Activated naive CD4-positive, alpha-beta T cell treated with anti-CD3 and anti-CD28 coated beads, Interleukin-2, amount 10 ng/mL, durations not matched to agents 7 days and 5 days (primary cell): Measurements from ENCODE around the gene ZNF593.

Experiments
- CTCF ChIA-PET: fragments of 350-600 bp; sonication (Branson Sonifier 250); formaldehyde crosslinking; loops from one replicate; lab custom pipeline; 2021; ENCODE audit warnings: antibody characterized with exemption; lab: Charles Lee
- DNase-seq: peaks from one replicate; pipeline ENCODE4 v3.0.0-alpha.2; 2020
- H3K27ac Mint-ChIP-seq: one replicate; pipeline ENCODE4 v1.8.0; 2021; ENCODE audit warnings: mild to moderate bottlenecking, moderate library complexity, mixed read lengths
- H3K27me3 Mint-ChIP-seq: one replicate; pipeline ENCODE4 v1.8.0; 2021; ENCODE audit warnings: mild to moderate bottlenecking, mixed read lengths
- H3K36me3 Mint-ChIP-seq: one replicate; pipeline ENCODE4 v1.8.0; 2021; ENCODE audit warnings: mixed read lengths
- H3K4me1 Mint-ChIP-seq: one replicate; pipeline ENCODE4 v1.8.0; 2021; ENCODE audit warnings: mixed read lengths
- H3K4me3 Mint-ChIP-seq: one replicate; pipeline ENCODE4 v1.8.0; 2021; ENCODE audit warnings: mild to moderate bottlenecking, moderate library complexity, mixed read lengths
- H3K9me3 Mint-ChIP-seq: one replicate; pipeline ENCODE4 v1.8.0; 2021; ENCODE audit warnings: mixed read lengths

Gene ZNF593

DNA sequence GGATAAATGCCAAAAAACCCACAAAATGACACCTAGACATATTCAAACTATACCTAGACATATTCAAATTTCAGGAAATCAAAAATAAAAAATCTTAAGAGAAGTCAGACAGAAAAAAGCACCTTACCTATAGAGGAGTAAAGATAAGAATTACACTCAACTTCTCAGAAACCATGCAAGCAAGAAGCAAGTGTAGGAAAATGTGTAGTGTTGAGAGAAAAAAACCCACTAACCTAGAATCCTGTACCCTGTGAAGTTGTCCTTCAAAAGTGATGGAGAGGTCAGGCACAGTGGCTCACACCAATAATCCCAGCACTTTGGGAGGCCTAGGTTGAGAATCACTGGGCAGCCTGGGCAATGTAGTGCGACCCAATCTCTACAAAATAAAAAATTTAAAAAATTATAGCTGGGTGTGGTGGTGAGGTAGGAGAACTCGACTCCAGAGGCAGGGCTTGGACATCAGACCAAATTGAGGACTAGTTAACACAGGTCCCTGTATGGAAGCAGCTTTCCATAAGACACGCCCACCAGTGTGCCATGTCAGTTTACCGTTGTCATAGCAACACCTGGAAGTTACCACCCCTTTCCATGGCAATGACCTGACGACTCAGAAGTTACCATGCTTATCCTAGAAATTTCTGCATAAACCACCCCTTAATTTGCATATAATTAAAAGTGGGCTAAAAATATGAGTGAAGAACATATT, 37.4 kb upstream of the ZNF593 start:
- H3K4me3 Mint-ChIP-seq, result no peak overlapping the region
- CTCF ChIA-PET, result no interaction called here
- peaks cover 26% of the 10 kb centered on the region for H3K4me1 Mint-ChIP-seq
- no peak for DNase-seq
- peaks cover 5% of the 10 kb centered on the region for H3K36me3 Mint-ChIP-seq
- H3K9me3 Mint-ChIP-seq, result no peaks in the 10 kb centered on the region
- H3K27ac Mint-ChIP-seq, result no peak overlapping the region
- H3K27me3 Mint-ChIP-seq, result no peaks in the 10 kb centered on the region

DNA sequence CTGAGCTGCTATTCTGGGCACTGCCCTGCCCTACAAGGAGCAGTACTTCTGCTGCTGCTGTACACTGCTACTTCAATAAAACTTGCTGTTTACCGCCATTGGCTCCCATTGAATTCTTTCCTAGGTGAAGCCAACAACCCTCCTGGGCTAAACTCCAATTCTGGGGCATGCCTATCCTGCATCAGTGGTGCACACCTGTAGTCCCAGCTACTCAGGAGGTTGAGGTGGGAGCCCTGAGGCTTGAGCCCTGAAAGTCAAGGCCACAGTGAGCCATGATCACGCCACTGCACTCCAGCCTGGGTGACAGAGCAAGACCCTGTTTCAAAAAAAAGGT, 36.9 kb upstream of the ZNF593 start:
- Mint-ChIP-seq H3K4me3 (no peak overlapping the region), H3K27ac (no peak overlapping the region), H3K9me3 (no peaks in the 10 kb centered on the region), H3K27me3 (no peaks in the 10 kb centered on the region), H3K36me3 (peaks cover 4% of the 10 kb centered on the region), H3K4me1 (peaks cover 21% of the 10 kb centered on the region)
- no peak for DNase-seq
- CTCF ChIA-PET, result no interaction called here

DNA sequence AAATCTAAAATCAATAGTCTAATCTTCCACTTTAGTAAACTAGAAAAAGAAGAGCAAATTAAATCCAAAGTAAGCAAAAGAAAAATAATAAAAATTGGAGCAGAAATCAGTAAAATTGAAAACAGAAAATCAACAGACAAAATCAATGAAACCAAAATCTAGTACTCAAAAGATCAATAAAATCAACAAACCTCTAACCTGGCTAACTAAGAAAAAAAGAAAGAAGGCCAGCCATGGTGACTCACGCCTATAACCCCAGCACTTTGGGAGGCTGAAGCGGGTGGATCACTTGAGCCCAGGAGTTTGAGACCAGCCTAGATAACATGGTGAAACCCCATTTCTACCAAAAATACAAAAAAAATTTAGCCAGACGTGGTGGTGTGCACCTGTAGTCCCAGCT, 35.2 kb upstream of the ZNF593 start:
- H3K27ac Mint-ChIP-seq, result no peak overlapping the region
- H3K27me3 Mint-ChIP-seq, result no peaks in the 10 kb centered on the region
- no peak for DNase-seq
- H3K9me3 Mint-ChIP-seq, result no peaks in the 10 kb centered on the region
- H3K4me1 Mint-ChIP-seq, result peaks cover 24% of the 10 kb centered on the region
- no peak overlapping the region for H3K4me3 Mint-ChIP-seq
- CTCF ChIA-PET, result no interaction called here
- peaks cover 2% of the 10 kb centered on the region for H3K36me3 Mint-ChIP-seq

DNA sequence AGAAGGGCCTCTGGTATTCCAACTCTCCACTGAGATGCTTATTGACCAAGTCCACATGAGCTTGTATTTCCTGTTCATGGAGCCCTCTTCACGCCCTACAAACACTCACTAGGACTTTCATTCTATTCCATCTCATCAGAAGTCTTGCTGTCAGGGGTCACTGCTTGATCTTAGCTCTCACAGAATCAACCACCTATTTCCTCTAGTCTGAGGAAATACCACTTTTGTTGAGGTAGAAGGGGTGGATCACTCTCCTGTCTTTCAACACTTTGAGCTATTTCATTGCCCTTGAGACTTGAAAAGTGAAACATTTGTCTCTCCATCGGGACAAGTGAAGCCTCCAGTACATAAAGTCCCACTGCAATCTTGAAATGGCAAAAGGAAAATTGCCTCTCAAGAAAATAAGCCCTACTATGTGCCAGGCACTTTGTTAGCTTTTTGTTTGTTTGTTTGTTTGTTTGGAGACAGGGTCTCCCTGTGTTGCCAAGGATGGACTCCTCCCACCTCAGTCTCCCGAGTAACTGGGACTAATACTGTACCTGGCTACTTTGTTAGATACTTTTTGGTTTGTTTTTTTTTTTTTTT, 30.6 kb upstream of the ZNF593 start:
- peaks cover 16% of the 10 kb centered on the region for H3K4me1 Mint-ChIP-seq
- peak overlapping the region; percentile 3 for H3K4me3 Mint-ChIP-seq

DNA sequence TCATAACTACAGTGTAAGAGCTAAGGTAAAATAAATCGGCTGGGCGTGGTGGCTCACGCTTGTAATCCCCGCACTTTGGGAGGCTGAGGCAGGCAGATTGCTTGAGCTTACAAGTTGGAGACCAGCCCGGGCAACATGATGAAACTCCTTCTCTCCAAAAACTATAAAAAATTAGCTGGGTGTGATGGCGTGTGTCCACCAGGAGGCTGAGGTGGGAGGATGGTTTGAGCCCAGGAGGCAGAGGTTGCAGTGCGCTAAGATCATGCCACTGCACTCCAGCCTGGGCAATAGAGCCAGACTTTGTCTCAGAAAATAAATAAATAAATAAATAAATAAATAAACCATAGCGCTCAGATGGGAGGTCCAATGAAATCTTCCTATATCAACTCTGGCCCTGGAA, 27.5 kb upstream of the ZNF593 start:
- H3K36me3 Mint-ChIP-seq, result no peaks in the 10 kb centered on the region
- peaks cover 23% of the 10 kb centered on the region for H3K4me1 Mint-ChIP-seq
- H3K27ac Mint-ChIP-seq, result no peak overlapping the region
- H3K9me3 Mint-ChIP-seq, result no peaks in the 10 kb centered on the region
- H3K27me3 Mint-ChIP-seq, result peaks cover 13% of the 10 kb centered on the region
- no peak overlapping the region for H3K4me3 Mint-ChIP-seq
- no peak for DNase-seq
- CTCF ChIA-PET, result interaction anchor here (1.4 to 7.7 kb wide), 6 partner anchors 14 to 92 kb away, joined by 3 to 212 read pairs (median 26); partner anchors contain the start of gene CEP85

More for the DNA sequence above, 30.6 kb upstream of the ZNF593 start:
- H3K9me3 Mint-ChIP-seq, result no peaks in the 10 kb centered on the region
- CTCF ChIA-PET, result interaction anchor here (1.0 to 1.6 kb wide), 7 partner anchors 10 to 34 kb away, joined by 3 to 7 read pairs (median 4); no protein-coding TSS in a partner anchor
- H3K27me3 Mint-ChIP-seq, result no peaks in the 10 kb centered on the region
- peak overlapping the region; percentile 42 for H3K27ac Mint-ChIP-seq
- DNase-seq, result no peak
- H3K36me3 Mint-ChIP-seq, result no peaks in the 10 kb centered on the region

DNA sequence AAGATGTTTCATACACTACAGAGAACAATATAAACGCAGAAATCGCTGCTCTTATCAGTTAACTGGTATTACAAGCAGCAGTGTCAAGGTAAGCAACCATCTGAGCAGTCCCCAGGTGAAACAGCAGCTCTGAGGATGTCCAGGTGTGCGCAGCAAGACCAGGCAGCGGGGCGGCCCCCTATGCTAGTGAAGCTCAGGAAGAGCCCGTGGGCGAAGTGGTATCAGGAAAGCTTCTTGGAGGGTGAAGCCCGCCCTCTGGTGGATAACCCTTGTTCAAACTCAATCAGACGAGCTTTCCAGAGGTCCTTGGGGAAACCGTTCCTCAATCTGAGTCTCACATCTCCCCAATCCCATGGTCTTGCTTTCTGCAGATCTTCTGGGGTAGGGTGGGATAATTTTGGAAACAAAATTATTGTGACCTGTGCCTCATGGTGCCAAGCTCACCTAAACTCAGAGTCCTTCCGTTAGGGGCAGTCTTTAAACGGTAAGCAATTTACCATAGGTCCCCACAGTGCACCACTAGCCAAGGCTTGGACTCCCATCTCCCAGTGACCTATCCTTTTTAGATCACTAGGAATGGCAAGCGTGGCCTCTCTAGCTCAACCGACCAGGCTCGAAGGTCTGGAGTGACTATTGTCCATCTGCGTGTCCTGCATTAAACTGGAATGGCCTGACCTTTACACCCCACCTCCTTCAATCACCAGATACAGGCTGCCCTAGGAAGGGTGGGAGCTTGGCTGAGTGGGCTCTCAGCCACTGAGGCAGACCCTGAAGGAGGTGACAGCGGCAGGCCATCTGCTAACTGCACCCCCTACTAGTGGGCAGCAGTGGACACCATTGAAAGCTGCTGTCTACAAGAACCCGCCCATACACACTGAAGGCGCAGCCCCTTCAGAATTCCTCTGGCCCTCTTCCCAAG, 24.4 kb upstream of the ZNF593 start:
- peaks cover 7% of the 10 kb centered on the region for H3K4me1 Mint-ChIP-seq
- peak; percentile 85 for DNase-seq
- H3K4me3 Mint-ChIP-seq, result no peak overlapping the region
- no peaks in the 10 kb centered on the region for H3K9me3 Mint-ChIP-seq
- H3K27me3 Mint-ChIP-seq, result peaks cover 40% of the 10 kb centered on the region
- CTCF ChIA-PET, result interaction anchor here (0.6 to 7.7 kb wide), 32 partner anchors 11 to 272 kb away, joined by 3 to 212 read pairs (median 6); partner anchors contain the start of genes CEP85, PAFAH2, PDIK1L and ZNF593OS
- no peak overlapping the region for H3K27ac Mint-ChIP-seq
- H3K36me3 Mint-ChIP-seq, result no peaks in the 10 kb centered on the region

DNA sequence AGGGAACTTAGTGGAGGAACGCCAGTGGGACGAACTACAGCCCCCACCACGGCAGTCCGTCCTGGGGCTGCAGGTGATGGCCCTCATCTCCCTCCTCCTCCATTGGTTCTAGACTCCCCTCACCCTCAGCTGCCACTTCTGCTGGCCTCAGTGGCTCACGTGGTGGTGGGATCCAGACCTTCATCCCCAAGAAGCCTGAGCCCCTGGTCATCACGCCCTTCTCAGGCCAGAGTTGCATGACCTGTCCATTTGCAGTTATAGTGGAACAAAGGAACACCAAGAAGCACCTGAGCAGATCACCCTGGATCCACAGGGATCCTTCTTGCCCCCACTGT, 23.8 kb upstream of the ZNF593 start:
- Mint-ChIP-seq H3K27me3 (peaks cover 40% of the 10 kb centered on the region), H3K36me3 (no peaks in the 10 kb centered on the region), H3K4me1 (peaks cover 7% of the 10 kb centered on the region), H3K9me3 (no peaks in the 10 kb centered on the region), H3K27ac (no peak overlapping the region), H3K4me3 (no peak overlapping the region)
- CTCF ChIA-PET, result interaction anchor here (0.8 to 7.7 kb wide), 17 partner anchors 10 to 271 kb away, joined by 3 to 212 read pairs (median 7); partner anchors contain the start of gene PDIK1L
- DNase-seq, result no peak

DNA sequence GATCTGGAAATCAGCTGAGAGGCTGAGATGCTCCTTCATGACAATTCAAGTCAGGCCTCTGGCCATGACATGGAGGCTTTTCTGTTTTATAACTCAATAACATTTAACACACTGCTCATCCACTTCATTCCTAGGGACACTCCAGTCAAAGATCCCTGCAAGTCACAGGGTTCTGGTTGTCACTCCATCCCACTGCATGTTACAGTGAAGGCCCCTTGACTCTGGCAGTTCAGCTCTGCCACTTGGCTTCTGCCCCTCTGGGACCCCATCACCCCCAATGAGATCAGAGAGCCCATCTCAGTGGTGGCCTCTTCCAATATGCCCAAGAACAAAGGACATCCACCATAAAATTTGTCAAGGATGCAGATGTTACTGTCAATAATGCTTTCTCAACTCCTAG, 20.8 kb upstream of the ZNF593 start:
- CTCF ChIA-PET, result interaction anchor here (7.7 kb wide), 1 partner anchor 46 kb away, joined by 212 read pairs; no protein-coding TSS in a partner anchor
- Mint-ChIP-seq H3K9me3 (no peaks in the 10 kb centered on the region), H3K4me1 (peaks cover 7% of the 10 kb centered on the region), H3K4me3 (no peak overlapping the region), H3K36me3 (no peaks in the 10 kb centered on the region), H3K27me3 (peaks cover 57% of the 10 kb centered on the region), H3K27ac (no peak overlapping the region)
- DNase-seq, result no peak

DNA sequence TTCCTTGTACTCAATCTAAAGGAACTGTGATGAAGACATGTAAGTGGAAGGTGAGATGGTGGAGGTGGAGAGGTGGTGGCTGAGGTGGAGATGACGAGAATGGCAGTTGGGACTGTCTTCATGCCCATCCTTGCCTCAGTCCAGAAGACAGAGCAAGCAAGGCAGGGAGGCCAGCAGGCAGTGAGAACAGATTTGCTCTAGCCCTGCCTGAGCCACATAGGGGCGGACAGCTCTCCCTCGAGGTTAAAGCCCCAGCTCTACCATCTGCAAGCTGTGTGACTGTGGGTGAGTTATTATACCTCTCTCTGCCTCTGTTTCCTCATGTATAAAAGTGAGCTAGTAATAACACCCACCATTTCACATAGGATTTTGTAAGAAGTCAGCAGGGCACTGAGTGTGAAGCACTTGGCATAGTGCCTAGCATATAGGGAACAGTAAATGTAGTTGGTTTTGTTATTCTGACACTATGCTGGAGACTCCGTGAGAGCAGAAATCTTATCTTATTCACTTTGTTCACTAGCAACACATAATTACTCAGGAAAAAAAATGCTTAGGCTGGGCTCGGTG, 15.7 kb upstream of the ZNF593 start:
- Mint-ChIP-seq H3K4me1 (peaks cover 4% of the 10 kb centered on the region), H3K27ac (no peak overlapping the region), H3K9me3 (no peaks in the 10 kb centered on the region), H3K36me3 (no peaks in the 10 kb centered on the region), H3K27me3 (peaks cover 71% of the 10 kb centered on the region), H3K4me3 (no peak overlapping the region)
- DNase-seq, result no peak
- CTCF ChIA-PET, result interaction anchor here (5.9 kb wide), 1 partner anchor 10 kb away, joined by 47 read pairs; no protein-coding TSS in a partner anchor

DNA sequence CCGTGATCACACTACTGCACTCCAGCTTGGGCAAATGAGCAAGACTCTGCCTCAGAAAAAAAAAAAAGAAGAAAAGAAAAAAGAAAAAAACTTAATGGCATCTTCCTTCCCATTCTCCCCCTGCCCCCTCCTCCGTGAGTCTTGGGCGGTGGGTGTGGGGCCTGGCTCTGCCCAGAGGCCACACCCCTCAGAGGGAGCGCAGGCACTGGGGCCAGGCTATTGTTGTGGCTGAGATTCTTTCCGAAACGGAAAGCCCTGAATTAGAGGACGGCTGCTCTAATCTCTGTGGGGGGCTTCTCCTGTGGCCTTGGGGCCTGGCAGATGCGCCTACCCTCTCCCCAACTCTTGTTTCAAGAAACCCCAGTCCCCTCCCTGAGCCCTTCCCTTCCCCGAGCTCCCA, 15.0 kb upstream of the ZNF593 start:
- H3K4me3 Mint-ChIP-seq, result no peak overlapping the region
- H3K27ac Mint-ChIP-seq, result no peak overlapping the region
- H3K4me1 Mint-ChIP-seq, result peaks cover 4% of the 10 kb centered on the region
- H3K9me3 Mint-ChIP-seq, result no peaks in the 10 kb centered on the region
- peaks cover 72% of the 10 kb centered on the region for H3K27me3 Mint-ChIP-seq
- CTCF ChIA-PET, result interaction anchor here (1.0 to 5.9 kb wide), 3 partner anchors 11 to 52 kb away, joined by 3 to 47 read pairs (median 13); partner anchors contain the start of gene ZNF593
- no peak for DNase-seq
- no peaks in the 10 kb centered on the region for H3K36me3 Mint-ChIP-seq

DNA sequence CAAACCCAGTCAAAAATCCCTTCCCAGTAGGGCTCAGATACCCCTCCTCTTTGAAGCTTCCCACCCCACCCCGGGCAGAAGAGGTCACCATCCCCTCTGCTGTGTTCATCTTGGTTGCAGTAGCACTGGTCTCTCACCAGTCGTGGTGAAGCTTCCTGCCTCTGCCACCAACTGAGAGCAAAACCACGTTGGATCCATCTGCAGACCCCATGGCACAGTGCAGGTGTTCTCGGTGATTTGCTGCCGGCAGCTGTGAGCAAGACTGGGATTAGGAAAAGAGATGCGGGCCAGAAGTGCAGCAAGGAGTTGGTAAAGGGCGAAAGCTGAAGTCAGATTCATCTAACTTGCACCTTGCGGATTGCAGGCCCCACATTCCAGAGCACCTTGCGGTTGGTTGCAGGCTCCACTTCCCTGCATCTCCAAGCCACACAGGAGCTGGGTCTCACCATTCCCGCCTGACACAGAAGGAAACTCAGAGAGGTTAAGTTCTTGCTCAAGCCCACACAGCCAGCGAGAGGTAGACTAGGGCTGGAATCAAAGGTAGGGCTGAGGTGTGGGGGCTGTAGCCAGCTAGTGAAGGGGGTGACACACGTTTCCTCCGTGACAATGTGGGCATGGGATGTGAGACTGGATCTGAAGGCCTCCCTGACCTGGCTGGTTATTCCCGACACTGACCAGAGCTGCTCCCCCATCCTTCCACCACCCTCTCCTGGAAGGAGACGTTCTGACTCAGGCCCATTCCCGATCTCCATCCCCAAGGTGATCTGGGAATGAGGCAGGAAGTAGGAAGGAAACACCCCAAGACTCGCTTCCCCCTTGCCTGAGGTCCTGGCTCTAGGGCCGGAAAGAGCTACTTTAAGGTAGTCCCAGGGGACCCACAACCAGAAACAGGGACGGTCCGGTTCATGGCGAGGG, 14.1 kb upstream of the ZNF593 start:
- CTCF ChIA-PET, result interaction anchor here (0.8 to 5.9 kb wide), 7 partner anchors 10 to 78 kb away, joined by 3 to 47 read pairs (median 6); partner anchors contain the start of genes CEP85 and ZNF593
- H3K4me1 Mint-ChIP-seq, result peaks cover 4% of the 10 kb centered on the region
- peaks cover 77% of the 10 kb centered on the region for H3K27me3 Mint-ChIP-seq
- no peaks in the 10 kb centered on the region for H3K9me3 Mint-ChIP-seq
- no peak for DNase-seq
- H3K4me3 Mint-ChIP-seq, result no peak overlapping the region
- H3K36me3 Mint-ChIP-seq, result no peaks in the 10 kb centered on the region
- H3K27ac Mint-ChIP-seq, result no peak overlapping the region

DNA sequence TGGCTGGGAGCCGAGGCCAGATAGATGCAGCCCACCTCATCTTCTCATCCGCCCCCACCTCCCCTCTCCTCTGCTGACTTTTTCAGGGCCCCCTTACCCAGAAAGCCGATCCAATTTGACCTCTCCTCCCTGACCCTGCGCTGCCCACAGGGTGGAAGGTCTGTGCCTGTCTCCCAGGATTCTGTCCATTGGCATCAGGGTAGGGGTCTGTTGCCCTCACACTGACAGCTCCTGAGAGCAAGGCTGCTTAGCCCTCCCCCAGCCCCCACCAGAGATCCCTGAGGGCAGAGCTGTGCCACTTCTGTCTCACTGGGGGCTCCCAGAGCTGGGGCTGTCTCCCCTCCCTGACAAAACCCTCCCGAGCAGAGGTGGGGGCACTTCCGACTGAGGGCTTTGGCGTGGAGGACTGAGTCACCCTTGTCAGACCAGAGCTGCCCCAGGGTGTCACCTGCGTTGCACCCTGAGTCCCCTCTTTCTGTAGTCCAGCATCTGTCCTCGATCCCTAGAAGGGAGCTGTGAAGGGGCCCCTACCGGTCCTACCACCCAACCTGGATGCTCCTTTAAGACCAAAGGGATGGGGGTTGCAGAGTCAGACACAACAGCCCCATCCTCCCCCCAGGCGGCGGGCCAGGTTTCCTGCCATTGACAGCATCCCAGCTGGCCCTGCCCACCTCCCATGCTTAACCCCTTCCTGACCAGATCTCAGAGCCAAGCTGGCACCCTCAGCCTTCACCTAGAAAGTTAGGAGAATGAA, 13.2 kb upstream of the ZNF593 start:
- H3K27ac Mint-ChIP-seq, result no peak overlapping the region
- no peaks in the 10 kb centered on the region for H3K9me3 Mint-ChIP-seq
- DNase-seq, result peak; percentile 54
- H3K27me3 Mint-ChIP-seq, result peaks cover 81% of the 10 kb centered on the region
- no peaks in the 10 kb centered on the region for H3K36me3 Mint-ChIP-seq
- peaks cover 4% of the 10 kb centered on the region for H3K4me1 Mint-ChIP-seq
- no peak overlapping the region for H3K4me3 Mint-ChIP-seq
- CTCF ChIA-PET, result interaction anchor here (1.4 to 5.9 kb wide), 5 partner anchors 9 to 77 kb away, joined by 4 to 47 read pairs (median 6); partner anchors contain the start of gene CEP85
